Activated T-cell treated with anti-CD3 and anti-CD28 coated beads, Interleukin-2, amount 50 U/mL, for 4 hours (primary cell): ENCODE results near the gene PORCN. TPM values are rescaled to one million over a fixed set of nuclear protein-coding genes. Genes with fewer than 3 reads are reported as not detected.

Experiments
- ATAC-seq, 2 donors: fragments of 200-7000 bp; cut with Tn5 transposase; one replicate each; pipeline ENCODE4 v1.10.0; 2021
- DNase-seq: peaks from one replicate; pipeline ENCODE4 v3.0.0-alpha.2; 2020
- H3K27me3 Mint-ChIP-seq: one replicate; pipeline ENCODE4 v1.8.0; 2021; ENCODE audit warnings: low read depth, mixed read lengths
- H3K36me3 Mint-ChIP-seq: one replicate; pipeline ENCODE4 v1.8.0; 2022; ENCODE audit warnings: mixed read lengths; ENCODE audit not compliant: insufficient read depth
- H3K4me1 Mint-ChIP-seq: one replicate; pipeline ENCODE4 v1.8.0; 2021; ENCODE audit warnings: low read depth, mixed read lengths
- H3K4me3 Mint-ChIP-seq: one replicate; pipeline ENCODE4 v1.8.0; 2021; ENCODE audit warnings: mild to moderate bottlenecking, moderate library complexity, mixed read lengths
- H3K9me3 Mint-ChIP-seq: one replicate; pipeline ENCODE4 v1.8.0; 2021; ENCODE audit warnings: mixed read lengths
- total RNA-seq, 3 donors: library from RNA; stranded (reverse); gene quantifications; one replicate each; pipeline ENCODE4 v1.2.1, GENCODE V29; 2021

Gene PORCN
- total RNA-seq: 1 to 10 TPM; 7.5 to 10.0 (median 9.4) TPM

GRCh38 chrX:48508400-48509244, at the start of gene PORCN:
TSS of gene PORCN (plus strand) at chrX:48508992. CDS start at chrX:48509821, 829 bp downstream.
- Mint-ChIP-seq H3K27me3 (no peaks in the 10 kb centered on the region), H3K9me3 (no peaks in the 10 kb centered on the region), H3K4me1 (peaks cover 20% of the 10 kb centered on the region), H3K4me3 (peak within 1 kb of the TSS; percentile 90), H3K36me3 (peaks cover 1% of the 10 kb centered on the region)
- ATAC-seq (peak; percentile 96), DNase-seq (peak; percentile 73)

- DNase-seq (no peak), ATAC-seq (no peak)
- H3K36me3 Mint-ChIP-seq: peaks cover 25% of the 10 kb centered on the region
- H3K9me3 Mint-ChIP-seq: no peaks in the 10 kb centered on the region
- H3K4me1 Mint-ChIP-seq: peaks cover 6% of the 10 kb centered on the region
- H3K4me3 Mint-ChIP-seq: no peak overlapping the region
- no peaks in the 10 kb centered on the region for H3K27me3 Mint-ChIP-seq
Measured at GRCh38 chrX:48459483-48459882, 49.3 kb upstream of the PORCN start.

- ATAC-seq: no peak
- Mint-ChIP-seq H3K4me1 (peaks cover 7% of the 10 kb centered on the region), H3K36me3 (peaks cover 27% of the 10 kb centered on the region), H3K4me3 (no peak overlapping the region), H3K27me3 (no peaks in the 10 kb centered on the region), H3K9me3 (no peaks in the 10 kb centered on the region)
- no peak for DNase-seq
Measured at GRCh38 chrX:48460031-48460430, 48.8 kb upstream of the PORCN start.

GRCh38 chrX:48460606-48461005, 48.2 kb upstream of the PORCN start:
- no peak overlapping the region for H3K4me3 Mint-ChIP-seq
- DNase-seq (no peak), ATAC-seq (no peak)
- H3K27me3 Mint-ChIP-seq: no peaks in the 10 kb centered on the region
- no peaks in the 10 kb centered on the region for H3K9me3 Mint-ChIP-seq
- peaks cover 32% of the 10 kb centered on the region for H3K36me3 Mint-ChIP-seq
- peaks cover 13% of the 10 kb centered on the region for H3K4me1 Mint-ChIP-seq

GRCh38 chrX:48461830-48462229, 47.0 kb upstream of the PORCN start:
- no peak for DNase-seq
- no peak overlapping the region for H3K4me3 Mint-ChIP-seq
- H3K9me3 Mint-ChIP-seq: no peaks in the 10 kb centered on the region
- peaks cover 37% of the 10 kb centered on the region for H3K36me3 Mint-ChIP-seq
- H3K4me1 Mint-ChIP-seq: peaks cover 17% of the 10 kb centered on the region
- H3K27me3 Mint-ChIP-seq: no peaks in the 10 kb centered on the region
- no peak for ATAC-seq

GRCh38 chrX:48465336-48465933, 43.4 kb upstream of the PORCN start:
- Mint-ChIP-seq H3K36me3 (peaks cover 27% of the 10 kb centered on the region), H3K27me3 (no peaks in the 10 kb centered on the region), H3K9me3 (no peaks in the 10 kb centered on the region), H3K4me3 (peak overlapping the region; percentile 64), H3K4me1 (peaks cover 24% of the 10 kb centered on the region)
- ATAC-seq: no peak
- DNase-seq: no peak

GRCh38 chrX:48466696-48467095, 42.1 kb upstream of the PORCN start:
- Mint-ChIP-seq H3K27me3 (no peaks in the 10 kb centered on the region), H3K4me3 (peak overlapping the region; percentile 97), H3K9me3 (no peaks in the 10 kb centered on the region), H3K36me3 (peaks cover 22% of the 10 kb centered on the region), H3K4me1 (peaks cover 24% of the 10 kb centered on the region)
- DNase-seq (no peak), ATAC-seq (no peak)

- Mint-ChIP-seq H3K4me3 (peak overlapping the region; percentile 97), H3K36me3 (peaks cover 22% of the 10 kb centered on the region), H3K27me3 (no peaks in the 10 kb centered on the region), H3K4me1 (peaks cover 24% of the 10 kb centered on the region), H3K9me3 (no peaks in the 10 kb centered on the region)
- ATAC-seq (no peak), DNase-seq (no peak)
Measured at GRCh38 chrX:48467281-48467761, 41.5 kb upstream of the PORCN start.

GRCh38 chrX:48468247-48468671, 40.5 kb upstream of the PORCN start:
- no peaks in the 10 kb centered on the region for H3K27me3 Mint-ChIP-seq
- peaks cover 24% of the 10 kb centered on the region for H3K4me1 Mint-ChIP-seq
- ATAC-seq (peak; percentile 63 to 67), DNase-seq (peak; percentile 54)
- peaks cover 22% of the 10 kb centered on the region for H3K36me3 Mint-ChIP-seq
- peak overlapping the region; percentile 97 for H3K4me3 Mint-ChIP-seq
- no peaks in the 10 kb centered on the region for H3K9me3 Mint-ChIP-seq

GRCh38 chrX:48468693-48469691, 39.8 kb upstream of the PORCN start:
- peaks cover 19% of the 10 kb centered on the region for H3K36me3 Mint-ChIP-seq
- DNase-seq (peak; percentile 41), ATAC-seq (peak; percentile 49 to 50)
- H3K27me3 Mint-ChIP-seq: no peaks in the 10 kb centered on the region
- no peaks in the 10 kb centered on the region for H3K9me3 Mint-ChIP-seq
- peak overlapping the region; percentile 97 for H3K4me3 Mint-ChIP-seq
- peaks cover 22% of the 10 kb centered on the region for H3K4me1 Mint-ChIP-seq

- Mint-ChIP-seq H3K4me3 (peak within 1 kb of the TSS; percentile 97), H3K36me3 (peaks cover 13% of the 10 kb centered on the region), H3K9me3 (no peaks in the 10 kb centered on the region), H3K27me3 (no peaks in the 10 kb centered on the region), H3K4me1 (peaks cover 18% of the 10 kb centered on the region)
- ATAC-seq (no peak), DNase-seq (no peak)
Measured at GRCh38 chrX:48470110-48470832, 38.5 kb upstream of the PORCN start, which contains the start of gene SLC38A5. TSS of gene SLC38A5 (minus strand) at chrX:48470260. CDS start at chrX:48467924, 2,336 bp downstream.

- H3K4me1 Mint-ChIP-seq: peaks cover 16% of the 10 kb centered on the region
Measured at GRCh38 chrX:48470833-48471118, 38.0 kb upstream of the PORCN start.

GRCh38 chrX:48471504-48471903, 37.3 kb upstream of the PORCN start:
- H3K4me1 Mint-ChIP-seq: peaks cover 15% of the 10 kb centered on the region
- ATAC-seq (no peak), DNase-seq (no peak)
- H3K4me3 Mint-ChIP-seq: no peak overlapping the region
- no peaks in the 10 kb centered on the region for H3K27me3 Mint-ChIP-seq
- H3K9me3 Mint-ChIP-seq: no peaks in the 10 kb centered on the region
- H3K36me3 Mint-ChIP-seq: peaks cover 7% of the 10 kb centered on the region

More at GRCh38 chrX:48470833-48471118, 38.0 kb upstream of the PORCN start:
- DNase-seq (no peak), ATAC-seq (no peak)
- Mint-ChIP-seq H3K27me3 (no peaks in the 10 kb centered on the region), H3K9me3 (no peaks in the 10 kb centered on the region), H3K36me3 (peaks cover 8% of the 10 kb centered on the region), H3K4me3 (no peak overlapping the region)
